NB4 (cell line): ENCODE results near the gene PTCD2.
A peak's percentile ranks its signal among the peaks of the same experiment; 100 is the strongest.

Experiments used
- DNase-seq: peaks from one replicate; pipeline ENCODE4 v3.0.0; 2010; ENCODE audit warnings: low read depth
- H3K4me3 ChIP-seq: one replicate; pipeline ENCODE4 v1.5.1; 2011; ENCODE audit warnings: mild to moderate bottlenecking, low read depth, low read length, moderate library complexity
- CTCF ChIP-seq: IDR thresholded peaks from one replicate; pipeline ENCODE4 v1.5.1; 2012; ENCODE audit warnings: low read depth, low read length
- MYC ChIP-seq: IDR thresholded peaks from 2 replicates; pipeline ENCODE4 v1.6.1; 2011; ENCODE audit warnings: low read depth, low read length
- POLR2A ChIP-seq: IDR thresholded peaks from 2 replicates; pipeline ENCODE4 v1.6.1; 2011; ENCODE audit warnings: mild to moderate bottlenecking; ENCODE audit not compliant: insufficient read length; ENCODE audit errors: extremely low read depth
- TF ChIP-seq, protein P1 (sequence below): IDR thresholded peaks from 2 replicates; pipeline ENCODE4 v1.6.1; 2011; ENCODE audit warnings: low read depth, low read length

The PTCD2 gene

DNA sequence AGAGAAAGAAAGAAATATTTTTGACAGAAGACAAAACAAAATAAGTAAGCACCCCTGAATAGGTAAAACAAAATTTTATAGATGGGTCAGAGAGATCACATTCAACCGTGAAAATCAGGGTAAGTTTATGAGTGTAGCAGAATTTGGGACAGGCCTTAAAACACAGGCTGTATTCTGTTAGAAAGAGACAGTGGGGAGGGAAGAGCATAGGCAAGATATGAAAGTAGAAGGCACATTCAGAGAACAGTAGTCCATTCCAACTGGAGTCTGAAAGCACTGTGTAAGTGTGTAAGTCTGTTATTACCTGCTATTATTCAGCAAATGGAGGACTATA is 38.8 kb upstream of the PTCD2 start:
- TF ChIP-seq CTCF (no peak), MYC (no peak), POLR2A (no peak)
- TF ChIP-seq, protein P1, sequence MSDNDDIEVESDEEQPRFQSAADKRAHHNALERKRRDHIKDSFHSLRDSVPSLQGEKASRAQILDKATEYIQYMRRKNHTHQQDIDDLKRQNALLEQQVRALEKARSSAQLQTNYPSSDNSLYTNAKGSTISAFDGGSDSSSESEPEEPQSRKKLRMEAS = no peak
- no peak for DNase-seq
- no peak overlapping the region for H3K4me3 ChIP-seq

- TF ChIP-seq, protein P1 = no peak
- TF ChIP-seq MYC = no peak
- TF ChIP-seq POLR2A = no peak
- TF ChIP-seq CTCF = no peak
- DNase-seq = peak; percentile 4
- H3K4me3 ChIP-seq = no peak overlapping the region
Measured at GRCh38 chr5:72281764-72282499, 38.2 kb upstream of the PTCD2 start.

GRCh38 chr5:72282878-72283277 is 37.3 kb upstream of the PTCD2 start:
- DNase-seq = no peak
- no peak for TF ChIP-seq POLR2A
- TF ChIP-seq MYC = no peak
- TF ChIP-seq, protein P1 = no peak
- TF ChIP-seq CTCF = no peak
- H3K4me3 ChIP-seq = no peak overlapping the region

- TF ChIP-seq CTCF = no peak
- TF ChIP-seq MYC = no peak
- no peak for TF ChIP-seq POLR2A
- TF ChIP-seq, protein P1 = no peak
- no peak for DNase-seq
- no peak overlapping the region for H3K4me3 ChIP-seq
Measured at GRCh38 chr5:72283358-72283757, 36.8 kb upstream of the PTCD2 start.

- no peak for TF ChIP-seq MYC
- TF ChIP-seq, protein P1 = no peak
- TF ChIP-seq POLR2A = no peak
- TF ChIP-seq CTCF = no peak
- DNase-seq = peak; percentile 8
- H3K4me3 ChIP-seq = no peak overlapping the region
Measured at GRCh38 chr5:72284559-72285423, 35.4 kb upstream of the PTCD2 start.
